Measurements from ENCODE around the gene TAAR2. TPM values are rescaled to one million over a fixed set of nuclear protein-coding genes. Genes with fewer than 3 reads are reported as not detected.

The TAAR2 gene
- total and polyA plus RNA-seq, 2 of the 13 experiments (the other 11 are each of a cell fraction or from before 2014, with no cell fraction given) = not detected

- TF ChIP-seq HNF1A (IDR thresholded peaks at IDR 0.05; ENCODE audit: low read depth) (peak; percentile 82), HNF1A (CRISPR knock-in tag; IDR thresholded peaks at IDR 0.05; ENCODE audit: borderline replicate concordance) (no peak; the same call in 1 of the 2 replicates), RARG (CRISPR knock-in tag; IDR thresholded peaks at IDR 0.05; ENCODE audit: low read depth) (no peak), CERS6 (CRISPR knock-in tag; IDR thresholded peaks at IDR 0.05) (no peak), NR1H2 (CRISPR knock-in tag; IDR thresholded peaks at IDR 0.05; ENCODE audit: borderline replicate concordance, low read depth) (no peak), PRDM15 (CRISPR knock-in tag; IDR thresholded peaks at IDR 0.05) (no peak), ZNF710 (CRISPR knock-in tag; IDR thresholded peaks at IDR 0.05; ENCODE audit: borderline replicate concordance) (no peak), ZEB1 (IDR thresholded peaks at IDR 0.05; ENCODE audit: insufficient replicate concordance, low read depth) (no peak), ZNF549 (CRISPR knock-in tag; IDR thresholded peaks at IDR 0.05) (no peak), PCBP1 (IDR thresholded peaks at IDR 0.05; ENCODE audit: borderline replicate concordance, low read depth, low read length) (no peak), SRY (CRISPR knock-in tag; IDR thresholded peaks at IDR 0.05) (no peak)
Observed at GRCh38 chr6:132612449-132613108, 11.5 kb downstream of the TAAR2 start (continued).
